Lower lobe of right lung (tissue), 2 donors: ENCODE results near the gene HYAL3. TPM values are rescaled to one million over a fixed set of nuclear protein-coding genes. Genes with fewer than 3 reads are reported as not detected.
"Not testable (repeated sequence)": the region's sequence is repeated elsewhere in the genome, so short reads cannot be mapped to it uniquely, and the experiment has no call there.

Experiments
- ATAC-seq, 2 donors: fragments of 200-7000 bp; cut with Tn5 transposase; one replicate each; pipeline ENCODE4 v1.9.1; 2020 to 2022; ENCODE audit warnings: mild to moderate bottlenecking in 2 of 2, moderate library complexity in 2 of 2
- DNase-seq: peaks from one replicate; pipeline ENCODE4 v3.0.0-alpha.2; 2020
- H3K27ac ChIP-seq: fragments of 200-600 bp; one replicate; pipeline ENCODE4 v1.8.0; 2022
- H3K27me3 ChIP-seq: fragments of 200-600 bp; one replicate; pipeline ENCODE4 v1.8.0; 2022; ENCODE audit warnings: low read depth
- H3K36me3 ChIP-seq: fragments of 200-600 bp; one replicate; pipeline ENCODE4 v1.8.0; 2022; ENCODE audit warnings: mild to moderate bottlenecking
- H3K4me1 ChIP-seq: fragments of 200-600 bp; one replicate; pipeline ENCODE4 v1.8.0; 2022
- H3K4me3 ChIP-seq: fragments of 200-600 bp; one replicate; pipeline ENCODE4 v1.8.0; 2022; ENCODE audit warnings: mild to moderate bottlenecking
- H3K9me3 ChIP-seq: fragments of 200-600 bp; one replicate; pipeline ENCODE4 v1.8.0; 2022
- CTCF ChIP-seq: fragments of 200-600 bp; IDR thresholded peaks from one replicate; pipeline ENCODE4 v1.8.0; 2022; ENCODE audit warnings: antibody characterized with exemption, mild to moderate bottlenecking
- intact Hi-C: fragments of 100-400 bp; cut with DNase I; formaldehyde crosslinking; loops from one replicate; pipeline ENCODE4 v1.11.0; 2022
- total RNA-seq: library from RNA; stranded (reverse); fragmentation: NEBNext Ultra II Directional; extraction: Animal tissue kit (Norgen Biotek cat#: 25700); gene quantifications from one replicate; pipeline ENCODE4 v1.2.1, GENCODE V29; 2021
- donor health status: DM: no; HTN: yes; CAD: no; lungs with severe emphysema.

HYAL3 gene
- total RNA-seq, 1 donor from 2014 or later, result 4.0 TPM

GRCh38 chr3:50263478-50264382 lies 35.5 kb downstream of the HYAL3 start:
- ATAC-seq (no peak), DNase-seq (no peak)
- Histone ChIP-seq H3K9me3 (no peaks in the 10 kb centered on the region), H3K27ac (peak overlapping the region; percentile 93), H3K4me1 (peaks cover 67% of the 10 kb centered on the region), H3K4me3 (peak overlapping the region; percentile 9), H3K36me3 (peaks cover 7% of the 10 kb centered on the region), H3K27me3 (no peaks in the 10 kb centered on the region)
- intact Hi-C loops, result no loop called here
- no peak for TF ChIP-seq CTCF

- ATAC-seq, result no peak
- H3K4me1 ChIP-seq, result peaks cover 64% of the 10 kb centered on the region
- intact Hi-C loops, result no loop called here
- no peaks in the 10 kb centered on the region for H3K9me3 ChIP-seq
- H3K4me3 ChIP-seq, result no peak overlapping the region
- no peak for DNase-seq
- H3K36me3 ChIP-seq, result peaks cover 17% of the 10 kb centered on the region
- no peaks in the 10 kb centered on the region for H3K27me3 ChIP-seq
- H3K27ac ChIP-seq, result no peak overlapping the region
- no peak for TF ChIP-seq CTCF
Observed at GRCh38 chr3:50262778-50263177, 36.4 kb downstream of the HYAL3 start.

GRCh38 chr3:50262200-50262599 lies 37.0 kb downstream of the HYAL3 start:
- H3K27ac ChIP-seq, DNase-seq, H3K4me3 ChIP-seq, intact Hi-C loops, ATAC-seq, H3K9me3 ChIP-seq, H3K27me3 ChIP-seq: not testable (repeated sequence)
- Histone ChIP-seq H3K4me1 (peaks cover 70% of the 10 kb centered on the region), H3K36me3 (peaks cover 22% of the 10 kb centered on the region)

GRCh38 chr3:50261505-50261904 lies 37.7 kb downstream of the HYAL3 start:
- Histone ChIP-seq H3K4me3 (no peak overlapping the region), H3K36me3 (peaks cover 29% of the 10 kb centered on the region), H3K27ac (peak overlapping the region; percentile 96), H3K9me3 (no peaks in the 10 kb centered on the region), H3K4me1 (peaks cover 72% of the 10 kb centered on the region), H3K27me3 (no peaks in the 10 kb centered on the region)
- ATAC-seq, result no peak
- intact Hi-C loops, result no loop called here
- no peak for DNase-seq
- no peak for TF ChIP-seq CTCF

GRCh38 chr3:50260942-50261441 lies 38.2 kb downstream of the HYAL3 start:
- no peak for TF ChIP-seq CTCF
- H3K27me3 ChIP-seq, result no peaks in the 10 kb centered on the region
- ATAC-seq, result no peak
- H3K4me3 ChIP-seq, result peak overlapping the region; percentile 56
- intact Hi-C loops, result no loop called here
- peak overlapping the region; percentile 96 for H3K27ac ChIP-seq
- H3K9me3 ChIP-seq, result no peaks in the 10 kb centered on the region
- peaks cover 34% of the 10 kb centered on the region for H3K36me3 ChIP-seq
- H3K4me1 ChIP-seq, result peaks cover 72% of the 10 kb centered on the region
- DNase-seq, result no peak
